HEK293T (cell line): ENCODE measurements around the gene NOTCH1.

Source experiments
- CTCF ChIA-PET: fragments of 350-600 bp; formaldehyde crosslinking; extraction: SDS; loops from one replicate; lab custom pipeline; 2021; ENCODE audit warnings: antibody characterized with exemption, inconsistent platforms; lab: Yijun Ruan, JAX
- POLR2A ChIA-PET: fragments of 350-600 bp; formaldehyde crosslinking; extraction: SDS; loops from one replicate; lab custom pipeline; 2020; ENCODE audit warnings: antibody characterized with exemption, inconsistent platforms; lab: Yijun Ruan, JAX
- DNase-seq: peaks from one replicate; pipeline ENCODE4 v3.0.0; 2012; ENCODE audit warnings: mixed read lengths; ENCODE audit errors: extremely low spot score
- ARNT ChIP-seq: fragments of 450-650 bp; IDR thresholded peaks from 2 replicates; pipeline ENCODE4 v1.6.1; 2017; ENCODE audit warnings: mild to moderate bottlenecking
- BHLHE40 ChIP-seq: fragments of 450-650 bp; IDR thresholded peaks from 2 replicates; pipeline ENCODE4 v1.6.1; 2016; ENCODE audit warnings: mild to moderate bottlenecking, moderate library complexity, borderline replicate concordance
- CTBP1 ChIP-seq: fragments of 450-650 bp; IDR thresholded peaks from 2 replicates; pipeline ENCODE4 v1.6.1; 2016; ENCODE audit warnings: borderline replicate concordance
- ELF4 ChIP-seq: fragments of 450-650 bp; IDR thresholded peaks from 2 replicates; pipeline ENCODE4 v1.6.1; 2017; ENCODE audit warnings: antibody characterized with exemption
- FOXA1 ChIP-seq: fragments of 450-650 bp; IDR thresholded peaks from 2 replicates; pipeline ENCODE4 v1.6.1; 2016; ENCODE audit warnings: mild to moderate bottlenecking
- FOXK2 ChIP-seq: fragments of 450-650 bp; IDR thresholded peaks from 2 replicates; pipeline ENCODE4 v1.6.1; 2016; ENCODE audit warnings: mild to moderate bottlenecking
- FOXM1 ChIP-seq: fragments of 450-650 bp; IDR thresholded peaks from 2 replicates; pipeline ENCODE4 v1.6.1; 2017; ENCODE audit warnings: mild to moderate bottlenecking, borderline replicate concordance
- HDGF ChIP-seq: fragments of 450-650 bp; IDR thresholded peaks from 2 replicates; pipeline ENCODE4 v1.6.1; 2017; ENCODE audit warnings: antibody characterized with exemption, borderline replicate concordance
- L3MBTL2 ChIP-seq: fragments of 450-650 bp; conservative IDR thresholded peaks from 2 replicates; pipeline ENCODE4 v1.6.1; 2016; ENCODE audit warnings: mild to moderate bottlenecking
- LEF1 ChIP-seq: fragments of 450-650 bp; IDR thresholded peaks from 2 replicates; pipeline ENCODE4 v1.6.1; 2017; ENCODE audit warnings: mild to moderate bottlenecking, borderline replicate concordance
- NFRKB ChIP-seq: fragments of 450-650 bp; IDR thresholded peaks from 2 replicates; pipeline ENCODE4 v1.6.1; 2016; ENCODE audit warnings: mild to moderate bottlenecking, moderate library complexity
- SP1 ChIP-seq: fragments of 450-650 bp; IDR thresholded peaks from 2 replicates; pipeline ENCODE4 v1.6.1; 2017
- SUZ12 ChIP-seq: fragments of 450-650 bp; IDR thresholded peaks from 2 replicates; pipeline ENCODE4 v1.6.1; 2016; ENCODE audit warnings: mild to moderate bottlenecking
- TARDBP ChIP-seq: fragments of 450-650 bp; IDR thresholded peaks from 2 replicates; pipeline ENCODE4 v1.6.1; 2016
- ZNF384 ChIP-seq: fragments of 450-650 bp; IDR thresholded peaks from 2 replicates; pipeline ENCODE4 v1.6.1; 2016
- TF ChIP-seq, protein P1 (sequence below): fragments of 450-650 bp; IDR thresholded peaks from 2 replicates; pipeline ENCODE4 v1.6.1; 2016

The NOTCH1 gene

DNA sequence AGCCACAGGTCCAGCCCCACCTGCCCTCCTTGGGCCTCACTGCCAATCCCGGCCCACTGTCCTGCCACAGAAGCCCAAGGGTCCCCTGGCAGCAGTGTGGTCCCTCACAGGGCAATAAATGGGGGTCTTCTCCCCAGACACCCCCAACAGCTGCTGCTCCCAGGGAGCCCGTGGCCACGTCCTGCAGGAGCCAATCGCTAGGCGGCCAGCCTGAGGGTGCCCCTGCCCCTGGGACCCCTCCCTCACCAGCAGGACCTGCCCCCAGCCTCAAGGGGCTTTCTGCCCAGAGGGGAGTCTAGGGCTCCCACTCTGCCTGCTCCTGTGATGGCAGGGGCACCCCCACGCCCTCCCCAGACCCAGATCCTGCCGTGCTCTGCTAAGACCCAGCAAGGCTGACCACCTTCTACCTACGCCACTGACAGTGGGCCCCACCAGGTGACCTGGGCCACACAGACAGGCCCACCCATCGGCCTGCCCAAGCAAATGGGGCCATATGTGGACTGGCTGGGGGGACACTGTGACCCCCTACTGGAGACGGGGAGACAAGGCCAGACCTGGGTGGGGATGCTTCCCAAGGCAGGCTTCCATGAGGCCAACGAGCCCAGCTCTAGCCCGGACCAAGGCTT, 17.0 kb downstream of the NOTCH1 start:
- DNase-seq = no peak
- ChIA-PET CTCF (no interaction called here), POLR2A (no interaction called here)
- TF ChIP-seq, protein P1, sequence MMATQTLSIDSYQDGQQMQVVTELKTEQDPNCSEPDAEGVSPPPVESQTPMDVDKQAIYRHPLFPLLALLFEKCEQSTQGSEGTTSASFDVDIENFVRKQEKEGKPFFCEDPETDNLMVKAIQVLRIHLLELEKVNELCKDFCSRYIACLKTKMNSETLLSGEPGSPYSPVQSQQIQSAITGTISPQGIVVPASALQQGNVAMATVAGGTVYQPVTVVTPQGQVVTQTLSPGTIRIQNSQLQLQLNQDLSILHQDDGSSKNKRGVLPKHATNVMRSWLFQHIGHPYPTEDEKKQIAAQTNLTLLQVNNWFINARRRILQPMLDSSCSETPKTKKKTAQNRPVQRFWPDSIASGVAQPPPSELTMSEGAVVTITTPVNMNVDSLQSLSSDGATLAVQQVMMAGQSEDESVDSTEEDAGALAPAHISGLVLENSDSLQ = no peak
- TF ChIP-seq ZNF384 (no peak), ARNT (no peak), ELF4 (no peak), LEF1 (no peak), NFRKB (no peak), BHLHE40 (no peak), FOXK2 (no peak), CTBP1 (no peak)

DNA sequence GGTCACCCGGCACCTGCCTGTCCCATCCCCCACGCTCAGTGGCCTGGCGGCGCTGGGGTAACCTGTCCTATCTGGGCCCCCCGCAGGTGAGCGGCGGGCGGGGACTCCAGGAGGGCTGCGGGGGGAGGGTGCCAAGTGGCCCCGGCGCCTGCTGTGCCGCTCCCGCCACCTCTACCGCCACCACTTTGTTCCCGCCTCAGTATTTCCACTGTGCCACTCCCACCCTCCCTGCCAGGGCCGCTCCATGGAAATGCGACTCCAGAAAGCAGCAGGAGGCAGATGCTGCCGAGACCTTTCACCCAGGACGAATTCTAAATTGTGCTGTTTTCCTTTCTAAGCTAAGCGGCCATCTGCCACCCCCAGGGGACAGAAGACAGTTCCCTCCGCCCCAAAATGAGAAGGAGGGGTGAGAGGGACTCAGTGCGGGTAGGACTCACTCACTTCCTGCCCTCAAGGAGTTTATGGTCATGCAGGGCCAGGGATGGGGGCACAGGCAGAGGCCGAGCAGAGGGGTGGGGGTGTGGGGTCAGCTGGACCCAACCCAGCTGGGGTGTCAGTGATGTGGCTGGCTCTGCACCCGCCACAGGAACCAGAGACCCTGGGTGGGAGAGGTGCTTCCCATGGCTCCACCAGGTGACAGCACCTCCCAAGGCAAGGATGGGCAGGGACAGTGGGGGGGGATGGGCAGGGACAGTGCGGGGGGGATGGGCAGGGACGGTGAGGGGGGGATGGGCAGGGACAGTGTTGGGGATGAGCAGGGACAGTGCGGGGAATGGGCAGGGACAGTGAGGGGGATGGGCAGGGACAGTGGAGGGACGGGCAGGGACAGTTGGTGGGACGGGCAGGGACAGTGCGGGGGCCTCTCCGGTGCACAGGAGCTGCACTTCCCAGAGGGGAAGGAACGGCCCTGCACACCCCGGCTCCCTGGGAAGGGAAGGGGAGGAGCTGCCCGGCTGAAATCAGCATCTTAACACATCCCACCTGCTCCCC, 17.8 kb downstream of the NOTCH1 start:
- ChIA-PET POLR2A (interaction anchor here (1.3 kb wide), 1 partner anchor 41 kb away, joined by 3 read pairs; no protein-coding TSS in a partner anchor), CTCF (no interaction called here)
- DNase-seq = peak; percentile 45
- TF ChIP-seq BHLHE40 (no peak), L3MBTL2 (no peak), CTBP1 (0 out of 2 replicates have a peak, but pooled peaks have one; percentile 19), LEF1 (no peak)

DNA sequence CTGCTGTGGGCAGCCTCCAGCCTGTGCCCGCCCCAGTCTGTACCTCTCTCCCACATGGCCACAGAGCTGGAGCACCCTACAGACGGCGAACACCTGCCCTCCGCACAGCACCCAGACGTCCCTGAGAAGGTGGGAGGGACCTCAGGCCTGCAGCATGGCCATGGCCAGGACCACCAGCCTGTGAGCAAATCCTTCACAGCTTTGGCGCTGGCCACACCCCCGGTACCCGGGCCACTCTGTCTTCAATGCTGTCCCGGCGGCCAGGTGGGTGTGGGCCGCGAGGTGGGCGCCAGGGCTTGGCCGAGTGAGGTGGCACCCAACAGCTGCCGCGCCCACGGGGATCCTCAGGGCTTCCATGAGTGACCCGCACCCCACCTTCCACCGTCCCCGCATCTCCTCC, 18.7 kb downstream of the NOTCH1 start:
- TF ChIP-seq SUZ12 (no peak), SP1 (no peak), ZNF384 (no peak), NFRKB (no peak), CTBP1 (no peak), ARNT (no peak), FOXK2 (no peak), BHLHE40 (no peak)
- no peak for DNase-seq
- ChIA-PET POLR2A (interaction anchor here (1.3 kb wide), 1 partner anchor 40 kb away, joined by 3 read pairs; no protein-coding TSS in a partner anchor), CTCF (no interaction called here)

DNA sequence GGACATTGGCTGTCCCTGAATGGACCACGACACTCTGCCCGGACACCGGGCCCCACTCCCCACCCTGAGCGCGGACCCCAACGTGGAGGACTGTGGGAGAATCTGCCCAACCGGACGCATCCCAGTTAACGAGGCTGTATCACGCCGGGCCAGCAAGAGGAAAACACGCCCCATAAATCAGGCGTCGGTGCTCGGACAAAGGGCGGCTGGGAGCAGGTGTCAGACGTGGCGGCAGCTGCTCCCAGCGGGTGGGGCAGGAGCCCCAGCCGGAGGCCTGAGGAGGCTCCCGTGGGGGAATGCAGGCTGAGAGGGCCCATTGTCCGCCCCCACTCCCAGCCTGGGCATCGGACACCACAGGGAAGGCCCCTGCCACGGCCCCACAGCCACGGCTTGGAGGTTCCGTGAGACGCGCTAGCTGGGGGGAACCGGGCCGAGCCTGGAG, 19.2 kb downstream of the NOTCH1 start:
- ChIA-PET CTCF (no interaction called here), POLR2A (interaction anchor here (1.3 kb wide), 1 partner anchor 39 kb away, joined by 3 read pairs; no protein-coding TSS in a partner anchor)
- no peak for TF ChIP-seq HDGF
- TF ChIP-seq, protein P1 = peak; percentile 65
- DNase-seq = no peak

DNA sequence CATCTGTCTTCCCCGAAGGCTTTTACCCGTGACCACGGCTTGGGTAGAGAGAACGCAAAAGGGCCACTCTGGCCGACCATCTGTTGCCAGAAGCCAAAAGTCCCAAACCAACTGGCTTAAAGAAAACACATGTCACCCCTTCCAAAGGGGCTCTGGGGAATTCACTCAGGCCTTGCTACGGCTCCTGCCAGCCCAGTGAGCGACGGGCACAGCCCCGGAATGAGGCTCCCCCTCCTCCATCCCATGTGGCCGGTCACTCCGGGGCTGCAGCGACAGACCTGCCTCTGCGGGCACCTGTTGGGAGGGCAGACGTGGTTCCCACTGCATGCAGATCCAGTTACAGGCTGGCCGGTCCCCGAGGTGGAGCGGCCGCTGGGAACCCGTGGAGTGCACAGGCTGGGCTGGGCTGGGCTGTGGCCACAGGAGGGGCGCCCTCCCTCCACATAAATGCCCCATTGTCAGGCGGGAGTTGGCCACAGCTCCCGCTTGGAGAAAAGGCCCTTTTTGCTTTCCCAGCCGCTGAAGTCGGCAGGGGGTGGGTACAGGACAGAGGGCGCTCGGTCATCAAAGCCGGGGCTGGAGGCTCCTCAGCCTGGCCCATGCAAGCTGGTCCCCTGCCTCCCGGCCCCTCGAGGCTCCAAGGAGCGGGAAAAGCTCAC, 19.9 kb downstream of the NOTCH1 start:
- DNase-seq = no peak
- POLR2A ChIA-PET = no interaction called here
- CTCF ChIA-PET = no interaction called here
- TF ChIP-seq FOXM1 (no peak), CTBP1 (no peak), TARDBP (no peak), BHLHE40 (no peak), FOXA1 (no peak), HDGF (no peak)

DNA sequence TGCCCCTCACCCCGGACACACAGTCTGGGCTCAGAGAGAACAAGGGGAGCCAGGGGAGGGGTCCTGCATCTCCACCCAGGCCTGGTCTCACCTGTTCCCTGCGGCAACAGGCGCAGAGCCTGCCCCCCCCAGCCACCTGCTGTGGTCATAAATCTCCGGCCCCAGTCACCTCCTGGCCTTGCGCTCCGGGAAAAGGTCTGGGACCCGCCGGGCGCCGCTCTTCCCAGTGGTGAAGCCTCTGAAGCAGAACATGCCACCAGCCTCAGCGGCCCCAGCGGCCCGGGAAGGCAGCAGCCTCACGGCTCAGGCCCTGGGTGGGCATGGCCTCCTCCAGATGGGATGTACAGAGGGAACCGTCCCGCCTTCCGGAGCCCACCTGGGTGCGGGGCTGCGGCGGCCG, 20.6 kb downstream of the NOTCH1 start:
- CTCF ChIA-PET = no interaction called here
- POLR2A ChIA-PET = no interaction called here
- TF ChIP-seq FOXK2 (no peak), TARDBP (no peak), FOXA1 (no peak), NFRKB (no peak), BHLHE40 (no peak), ZNF384 (no peak), SUZ12 (no peak), LEF1 (no peak), L3MBTL2 (no peak), ARNT (no peak), CTBP1 (no peak), SP1 (no peak), ELF4 (no peak), HDGF (no peak), FOXM1 (no peak)
- TF ChIP-seq, protein P1 = no peak
- no peak for DNase-seq
